ENCODE measurements around the gene EXOC6B. TPM values are rescaled to one million over a fixed set of nuclear protein-coding genes. Genes with fewer than 3 reads are reported as not detected.

EXOC6B gene
- total RNA-seq, 2 experiments from 2014 or later, result 6.2 to 8.3 TPM

- TF ChIP-seq CTCF (IDR thresholded peaks at IDR 0.05), result no peak
- H3K27ac Mint-ChIP-seq, result no peak overlapping the region
- CTCF ChIA-PET, result no interaction called here
These were observed 292.1 kb downstream of the EXOC6B start for GRCh38 chr2:72533765-72534164.

GRCh38 chr2:72527424-72527823 lies 298.4 kb downstream of the EXOC6B start:
- POLR2A ChIA-PET, result no interaction called here
- TF ChIP-seq CTCF (IDR thresholded peaks at IDR 0.05), result no peak
- DNase-seq, result no peak
- no peak overlapping the region for H3K27ac Mint-ChIP-seq
- CTCF ChIA-PET, result no interaction called here
- no peak overlapping the region for H3K4me3 Mint-ChIP-seq
- intact Hi-C loops (cut with micrococcal nuclease), result no loop called here
- H3K36me3 Mint-ChIP-seq (ENCODE audit: low read depth), result peaks cover 1% of the 10 kb centered on the region
- no peak for ATAC-seq
- H3K9me3 Mint-ChIP-seq, result peaks cover 1% of the 10 kb centered on the region
- H3K4me1 Mint-ChIP-seq (ENCODE audit: low read depth), result no peaks in the 10 kb centered on the region
- H3K27me3 Mint-ChIP-seq, result no peaks in the 10 kb centered on the region

More at GRCh38 chr2:72533765-72534164, 292.1 kb downstream of the EXOC6B start:
- POLR2A ChIA-PET, result no interaction called here
- Mint-ChIP-seq H3K36me3 (ENCODE audit: low read depth) (no peaks in the 10 kb centered on the region), H3K9me3 (no peaks in the 10 kb centered on the region), H3K4me3 (no peak overlapping the region), H3K4me1 (ENCODE audit: low read depth) (no peaks in the 10 kb centered on the region), H3K27me3 (no peaks in the 10 kb centered on the region)
- ATAC-seq, result no peak
- intact Hi-C loops (cut with micrococcal nuclease), result no loop called here
- no peak for DNase-seq

GRCh38 chr2:72526623-72527022 lies 299.2 kb downstream of the EXOC6B start:
- TF ChIP-seq CTCF (IDR thresholded peaks at IDR 0.05), result no peak
- no peaks in the 10 kb centered on the region for H3K4me1 Mint-ChIP-seq (ENCODE audit: low read depth)
- POLR2A ChIA-PET, result no interaction called here
- ATAC-seq (no peak), DNase-seq (no peak)
- CTCF ChIA-PET, result no interaction called here
- H3K27me3 Mint-ChIP-seq, result no peaks in the 10 kb centered on the region
- peaks cover 1% of the 10 kb centered on the region for H3K9me3 Mint-ChIP-seq
- peaks cover 1% of the 10 kb centered on the region for H3K36me3 Mint-ChIP-seq (ENCODE audit: low read depth)
- H3K4me3 Mint-ChIP-seq, result no peak overlapping the region
- intact Hi-C loops (cut with micrococcal nuclease), result no loop called here
- H3K27ac Mint-ChIP-seq, result no peak overlapping the region

- H3K4me3 Mint-ChIP-seq, result no peak overlapping the region
- peaks cover 1% of the 10 kb centered on the region for H3K9me3 Mint-ChIP-seq
- H3K36me3 Mint-ChIP-seq (ENCODE audit: low read depth), result peaks cover 1% of the 10 kb centered on the region
- ATAC-seq (no peak), DNase-seq (no peak)
- POLR2A ChIA-PET, result no interaction called here
- TF ChIP-seq CTCF (IDR thresholded peaks at IDR 0.05), result no peak
- H3K4me1 Mint-ChIP-seq (ENCODE audit: low read depth), result no peaks in the 10 kb centered on the region
- no peak overlapping the region for H3K27ac Mint-ChIP-seq
- CTCF ChIA-PET, result no interaction called here
- H3K27me3 Mint-ChIP-seq, result no peaks in the 10 kb centered on the region
- intact Hi-C loops (cut with micrococcal nuclease), result no loop called here
These were observed 301.8 kb downstream of the EXOC6B start for GRCh38 chr2:72524071-72524470.

- DNase-seq (no peak), ATAC-seq (no peak)
- no peak for TF ChIP-seq CTCF (IDR thresholded peaks at IDR 0.05)
- Mint-ChIP-seq H3K4me1 (ENCODE audit: low read depth) (no peaks in the 10 kb centered on the region), H3K9me3 (no peaks in the 10 kb centered on the region), H3K4me3 (no peak overlapping the region), H3K27ac (no peak overlapping the region), H3K36me3 (ENCODE audit: low read depth) (no peaks in the 10 kb centered on the region), H3K27me3 (no peaks in the 10 kb centered on the region)
- ChIA-PET POLR2A (no interaction called here), CTCF (no interaction called here)
- intact Hi-C loops (cut with micrococcal nuclease), result no loop called here
These were observed 310.1 kb downstream of the EXOC6B start for GRCh38 chr2:72515696-72516095.

Data from activated CD8-positive, alpha-beta T cell treated with anti-CD3 and anti-CD28 coated beads for 36 hours (primary cell).